Thymus (tissue), 14 donors: ENCODE measurements around the gene LCE6A. TPM values are rescaled to one million over a fixed set of nuclear protein-coding genes. Genes with fewer than 3 reads are reported as not detected.

Source experiments
- DNase-seq, 9 donors: peaks; one replicate each; pipeline ENCODE4 v3.0.0-alpha.2; 2013; ENCODE audit warnings: low spot score in 9 of 9, low read depth in 6 of 9, missing footprints in 1 of 9
- H3K27ac ChIP-seq, 2 donors: one replicate each; pipeline ENCODE4 v1.5.1; 2013; ENCODE audit warnings: control low read depth in 1 of 2, low read depth in 1 of 2, low read length in 1 of 2, mild to moderate bottlenecking in 1 of 2, moderate library complexity in 1 of 2
- H3K27me3 ChIP-seq, 2 donors: one replicate each; pipeline ENCODE4 v1.5.1; 2013; ENCODE audit warnings: low read length in 1 of 2; ENCODE audit not compliant: control insufficient read depth in 2 of 2, insufficient read depth in 1 of 2
- H3K36me3 ChIP-seq, 2 donors: one replicate each; pipeline ENCODE4 v1.5.1; 2013; ENCODE audit warnings: low read length in 1 of 2, mild to moderate bottlenecking in 1 of 2, moderate library complexity in 1 of 2; ENCODE audit not compliant: control insufficient read depth in 2 of 2, insufficient read depth in 2 of 2
- H3K4me1 ChIP-seq, 2 donors: one replicate each; pipeline ENCODE4 v1.5.1; 2013; ENCODE audit warnings: low read length in 2 of 2; ENCODE audit not compliant: control insufficient read depth in 2 of 2, insufficient read depth in 2 of 2
- H3K4me3 ChIP-seq, 2 donors: one replicate each; pipeline ENCODE4 v1.5.1; 2013; ENCODE audit warnings: low read length in 2 of 2, control low read depth in 1 of 2, mild to moderate bottlenecking in 1 of 2
- H3K9me3 ChIP-seq, 2 donors: one replicate each; pipeline ENCODE4 v1.5.1; 2013; ENCODE audit warnings: low read length in 1 of 2, mild to moderate bottlenecking in 1 of 2; ENCODE audit not compliant: control insufficient read depth in 2 of 2, insufficient read depth in 1 of 2
- WGBS: extraction: QIAGEN DNeasy Blood & Tissue Kit; methylation state at CpG from one replicate; pipeline ENCODE4 v1.1.7; 2013; 5-methylcytosine and 5-hydroxymethylcytosine counted together
- long read RNA-seq, 10 donors: transcript quantifications; one replicate each; lab custom pipeline, GENCODE V29; 2026
- polyA plus RNA-seq: library from polyadenylated mRNA; stranded (reverse); fragments of 200-250 nt; gene quantifications from one replicate; pipeline ENCODE4 v1.2.3, GENCODE V29; 2013
- total RNA-seq: library from RNA; stranded (reverse); fragments of 120-200 nt; gene quantifications from one replicate; pipeline ENCODE4 v1.2.4, GENCODE V29; 2013
- donor health status: healthy.

Gene LCE6A, protein sequence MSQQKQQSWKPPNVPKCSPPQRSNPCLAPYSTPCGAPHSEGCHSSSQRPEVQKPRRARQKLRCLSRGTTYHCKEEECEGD
- total RNA-seq (not detected), polyA plus RNA-seq (1.1 TPM)
- long read RNA-seq, donor 1: 0 reads
- long read RNA-seq, donor 2: 0 reads
- long read RNA-seq, donor 3: 0 reads
- long read RNA-seq, donor 4: 0 reads
- long read RNA-seq, donor 5: 0 reads
- long read RNA-seq, donor 6: 0 reads
- long read RNA-seq, donor 7: 0 reads
- long read RNA-seq, donor 8: 0 reads
- long read RNA-seq, donor 9: 0 reads
- long read RNA-seq, donor 10: 0 reads

DNA sequence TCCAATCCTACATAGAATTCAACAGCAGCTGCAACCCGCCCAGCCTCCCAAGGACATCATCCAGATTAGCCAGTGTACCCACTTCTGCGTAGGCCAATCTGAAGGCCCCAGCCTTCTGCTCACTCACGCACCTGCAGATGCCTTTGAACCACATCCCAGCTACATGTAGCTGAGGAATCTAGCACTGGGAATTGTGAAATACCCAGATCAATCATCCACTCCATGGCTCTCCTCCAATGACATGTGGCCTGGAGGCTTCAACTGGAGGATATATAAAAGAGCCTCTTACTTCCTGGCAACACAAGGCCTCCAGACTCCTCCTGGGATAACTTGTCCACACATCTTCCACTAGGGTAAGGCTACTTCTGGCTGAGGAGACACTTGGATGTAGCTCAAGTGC is at the start of gene LCE6A:
Gene LCE6A (plus strand): TSS at position 301 of the 400 bp plus-strand sequence. CDS start 665 bp downstream, outside the sequence.
- no peak within 1 kb of the TSS for H3K4me3 ChIP-seq
- no peaks in the 10 kb centered on the region for H3K36me3 ChIP-seq
- no peaks in the 10 kb centered on the region for H3K9me3 ChIP-seq
- no peaks in the 10 kb centered on the region for H3K27me3 ChIP-seq
- DNase-seq: no peak
- no peaks in the 10 kb centered on the region for H3K4me1 ChIP-seq
- H3K27ac ChIP-seq: no peak within 1 kb of the TSS
- WGBS: 79% methylated on average over 3 of the region's 3 CpGs

GRCh38 chr1:152795686-152796085 is 47.0 kb upstream of the LCE6A start:
- WGBS: 75% methylated on average over 4 of the region's 4 CpGs
- Histone ChIP-seq H3K27ac (no peak overlapping the region), H3K9me3 (no peaks in the 10 kb centered on the region), H3K36me3 (no peaks in the 10 kb centered on the region), H3K4me3 (no peak overlapping the region), H3K27me3 (no peaks in the 10 kb centered on the region), H3K4me1 (no peaks in the 10 kb centered on the region)
- no peak for DNase-seq

DNA sequence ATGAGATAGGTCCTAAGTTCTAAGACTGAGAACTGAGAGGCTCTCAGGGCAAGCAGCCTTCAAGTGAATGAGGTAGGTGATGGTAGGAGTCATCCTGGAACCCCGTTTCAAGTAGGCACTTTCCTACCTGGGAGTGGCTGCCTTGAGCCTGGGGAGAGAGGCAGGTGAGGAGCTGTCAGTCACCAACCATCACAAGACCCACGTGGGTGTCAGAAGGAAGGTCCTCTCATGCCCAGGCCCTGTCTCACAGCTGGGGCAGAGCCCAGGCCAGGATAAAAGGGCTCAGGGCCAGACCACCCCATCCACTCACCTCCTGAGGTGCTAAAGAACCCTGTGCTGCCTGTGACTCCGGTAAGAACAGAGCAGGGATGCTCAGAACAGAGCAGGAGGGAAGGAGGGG is 46.2 kb upstream of the LCE6A start, which contains the start of gene LCE1D:
Gene LCE1D (plus strand): TSS at position 301 of the 400 bp plus-strand sequence. CDS start 1,074 bp downstream, outside the sequence.
- Histone ChIP-seq H3K36me3 (no peaks in the 10 kb centered on the region), H3K27me3 (no peaks in the 10 kb centered on the region), H3K9me3 (no peaks in the 10 kb centered on the region), H3K4me1 (no peaks in the 10 kb centered on the region), H3K4me3 (no peak within 1 kb of the TSS), H3K27ac (no peak within 1 kb of the TSS)
- 56% methylated on average over 3 of the region's 3 CpGs for WGBS
- DNase-seq: no peak

DNA sequence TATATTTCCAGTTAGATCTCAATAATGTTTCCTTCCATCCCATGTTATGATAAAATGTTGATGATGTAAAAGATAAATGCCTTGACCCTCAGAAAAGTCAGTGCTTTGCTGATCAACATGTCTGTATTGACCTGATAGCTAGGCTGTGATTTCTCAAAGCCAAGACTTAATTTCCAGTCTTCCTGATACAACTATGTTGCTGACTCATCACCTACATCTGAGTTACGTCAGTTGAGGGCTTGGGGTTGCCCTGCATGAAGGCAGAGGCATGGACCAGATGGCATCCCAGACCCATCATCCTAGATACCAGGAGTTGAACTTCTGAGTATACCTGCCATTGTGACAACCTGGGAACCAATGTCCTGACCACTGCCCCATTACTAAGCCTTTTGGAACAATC is 41.3 kb upstream of the LCE6A start:
- Histone ChIP-seq H3K9me3 (no peaks in the 10 kb centered on the region), H3K27me3 (no peaks in the 10 kb centered on the region), H3K27ac (no peak overlapping the region), H3K4me1 (no peaks in the 10 kb centered on the region), H3K4me3 (no peak overlapping the region), H3K36me3 (no peaks in the 10 kb centered on the region)
- no peak for DNase-seq
- WGBS: 80% methylated on average over 1 of the region's 1 CpG

DNA sequence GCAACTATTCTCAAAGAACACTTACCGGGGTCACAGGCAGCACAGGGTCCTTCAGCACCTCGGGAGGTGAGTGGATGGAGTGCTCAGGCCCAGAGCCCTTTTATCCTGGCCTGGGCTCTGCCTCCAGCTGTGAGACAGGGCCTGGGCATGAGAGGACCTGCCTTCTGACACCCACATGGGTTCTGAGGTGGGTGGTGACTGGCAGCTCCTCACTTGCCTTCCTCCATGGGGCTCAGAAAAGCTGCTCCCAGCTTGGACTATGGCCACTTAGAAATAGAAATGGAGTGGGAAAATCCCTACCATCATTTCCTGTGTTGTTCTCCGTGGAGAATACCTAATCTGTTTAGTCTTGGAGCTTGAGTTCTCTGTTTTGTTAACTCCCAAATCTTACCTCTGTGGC is 36.1 kb upstream of the LCE6A start, which contains the start of gene LCE1C:
Gene LCE1C (minus strand): TSS at position 76 of the 400 bp plus-strand sequence. CDS start 1,173 bp downstream, outside the sequence.
- no peaks in the 10 kb centered on the region for H3K9me3 ChIP-seq
- no peaks in the 10 kb centered on the region for H3K27me3 ChIP-seq
- no peak within 1 kb of the TSS for H3K4me3 ChIP-seq
- H3K27ac ChIP-seq: no peak within 1 kb of the TSS
- no peak for DNase-seq
- WGBS: 62% methylated on average over 3 of the region's 3 CpGs
- no peaks in the 10 kb centered on the region for H3K36me3 ChIP-seq
- no peaks in the 10 kb centered on the region for H3K4me1 ChIP-seq

DNA sequence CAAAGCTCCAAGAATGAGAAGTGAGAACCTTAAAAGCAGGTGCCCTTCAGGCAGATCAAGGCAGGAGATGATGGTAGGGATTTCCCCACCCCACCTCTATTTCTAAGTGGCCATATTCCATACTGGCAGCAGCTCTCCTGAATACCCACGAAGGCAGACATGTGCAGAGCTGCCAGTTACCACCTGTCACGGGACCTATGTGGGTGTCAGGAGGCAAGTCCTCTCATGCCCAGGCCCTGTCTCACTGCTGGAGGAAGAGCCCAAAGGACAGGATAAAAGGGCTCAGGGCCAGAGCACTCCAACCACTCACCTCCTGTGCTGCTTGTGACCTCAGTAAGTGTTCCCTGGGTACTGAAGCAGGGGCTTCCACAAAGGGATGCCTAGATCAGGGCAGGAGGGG is 31.6 kb upstream of the LCE6A start:
- 94% methylated on average over 2 of the region's 2 CpGs for WGBS
- Histone ChIP-seq H3K27ac (no peak overlapping the region), H3K4me3 (no peak overlapping the region), H3K9me3 (no peaks in the 10 kb centered on the region), H3K27me3 (no peaks in the 10 kb centered on the region), H3K4me1 (no peaks in the 10 kb centered on the region), H3K36me3 (no peaks in the 10 kb centered on the region)
- no peak for DNase-seq

DNA sequence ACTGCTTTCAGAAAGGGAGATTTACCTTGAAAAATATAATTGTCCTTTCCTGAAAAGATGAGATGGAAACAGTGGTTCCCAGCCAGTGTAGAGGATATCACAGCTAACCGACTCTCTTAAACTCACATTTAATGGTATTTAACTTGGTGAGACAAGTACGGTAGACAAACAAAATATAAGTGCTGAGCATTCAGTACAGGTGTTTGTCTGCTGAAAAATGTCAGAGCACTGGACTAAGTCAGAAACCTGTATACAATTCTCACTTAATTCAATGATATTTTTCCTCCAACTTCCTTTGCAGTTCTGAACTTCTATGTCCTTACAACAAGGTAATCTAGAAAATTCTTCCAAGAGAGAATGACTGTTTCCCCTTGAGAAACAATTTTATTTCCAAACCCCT is 31.0 kb upstream of the LCE6A start, which contains the start of gene LCE1B:
Gene LCE1B (plus strand): TSS at position 301 of the 400 bp plus-strand sequence. CDS start 476 bp downstream, outside the sequence.
- DNase-seq: no peak
- H3K27me3 ChIP-seq: no peaks in the 10 kb centered on the region
- H3K4me3 ChIP-seq: no peak within 1 kb of the TSS
- no peaks in the 10 kb centered on the region for H3K4me1 ChIP-seq
- 74% methylated on average over 2 of the region's 2 CpGs for WGBS
- no peak within 1 kb of the TSS for H3K27ac ChIP-seq
- H3K36me3 ChIP-seq: no peaks in the 10 kb centered on the region
- no peaks in the 10 kb centered on the region for H3K9me3 ChIP-seq

GRCh38 chr1:152817309-152817708 is 25.3 kb upstream of the LCE6A start:
- WGBS: 92% methylated on average over 6 of the region's 6 CpGs
- no peaks in the 10 kb centered on the region for H3K9me3 ChIP-seq
- H3K4me3 ChIP-seq: no peak overlapping the region
- H3K27me3 ChIP-seq: no peaks in the 10 kb centered on the region
- no peaks in the 10 kb centered on the region for H3K4me1 ChIP-seq
- DNase-seq: no peak
- no peak overlapping the region for H3K27ac ChIP-seq
- no peaks in the 10 kb centered on the region for H3K36me3 ChIP-seq

DNA sequence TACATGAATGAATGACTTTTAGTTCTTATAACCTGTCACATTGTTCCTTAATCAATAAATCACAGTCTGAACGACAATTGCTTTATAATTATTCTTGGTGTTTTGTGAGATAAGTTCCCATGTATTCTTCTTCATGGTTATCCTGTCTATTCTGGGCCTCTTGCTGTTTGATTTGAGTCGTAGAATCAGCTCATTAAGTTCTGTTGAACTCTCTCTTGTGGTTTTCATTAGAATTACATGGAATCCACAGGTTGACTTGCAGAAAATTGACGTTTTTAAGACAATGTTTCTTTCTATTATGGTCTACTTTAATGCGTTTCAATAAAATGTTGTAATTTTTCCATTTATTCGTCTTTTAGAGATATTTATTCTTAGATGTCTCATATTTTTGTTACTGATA is 19.4 kb upstream of the LCE6A start:
- no peaks in the 10 kb centered on the region for H3K4me1 ChIP-seq
- no peaks in the 10 kb centered on the region for H3K9me3 ChIP-seq
- 49% methylated on average over 5 of the region's 5 CpGs for WGBS
- no peak overlapping the region for H3K27ac ChIP-seq
- H3K27me3 ChIP-seq: no peaks in the 10 kb centered on the region
- no peaks in the 10 kb centered on the region for H3K36me3 ChIP-seq
- no peak for DNase-seq
- no peak overlapping the region for H3K4me3 ChIP-seq
